B cell (primary cell): ENCODE measurements around the gene UBE4A.

Experiments used
- CTCF ChIP-seq: fragments of 200-600 bp; IDR thresholded peaks from one replicate; pipeline ENCODE4 v1.8.0; 2022; ENCODE audit warnings: antibody characterized with exemption, mild to moderate bottlenecking
- EZH2 ChIP-seq: IDR thresholded peaks from 2 replicates; pipeline ENCODE4 v1.6.1; 2012; ENCODE audit warnings: borderline replicate concordance, low read depth, mild to moderate bottlenecking, moderate library complexity, low read length; ENCODE audit not compliant: insufficient read depth, poor library complexity, severe bottlenecking

GRCh38 chr11:118321386-118322082, 37.9 kb upstream of the UBE4A start:
- TF ChIP-seq CTCF (no peak), EZH2 (no peak)
